PC-3 (cell line): ENCODE results near the gene NDFIP2. TPM values are rescaled to one million over a fixed set of nuclear protein-coding genes. Genes with fewer than 3 reads are reported as not detected.

ENCODE experiments used
- ATAC-seq: fragments of 200-7000 bp; cut with Tn5 transposase; 2 replicates; pipeline ENCODE4 v1.9.1; 2020; ENCODE audit warnings: mild to moderate bottlenecking, moderate library complexity
- BruUV-seq: library from RNA; stranded (reverse); fragments of 400-500 nt; replicated peaks from 2 replicates; lab custom pipeline; 2021; lab: Mats Ljungman, UMichigan
- CTCF ChIA-PET: fragments of 300-600 bp; sonication (Branson Sonifier 250); formaldehyde crosslinking; loops from one replicate; lab custom pipeline; 2022; ENCODE audit warnings: antibody characterized with exemption; lab: Charles Lee
- POLR2A ChIA-PET: fragments of 300-600 bp; sonication (Branson Sonifier 250); formaldehyde crosslinking; loops from one replicate; lab custom pipeline; 2022; ENCODE audit warnings: antibody characterized with exemption; ENCODE audit not compliant: unreplicated experiment; lab: Charles Lee
- DNase-seq: peaks from one replicate; pipeline ENCODE4 v3.0.0-alpha.2; 2015
- H2AFZ ChIP-seq: fragments of 300-600 bp; sonication (generic); 2 replicates; pipeline ENCODE4 v1.6.0; 2016; ENCODE audit warnings: antibody characterized with exemption, low read length
- H3F3A ChIP-seq: fragments of 300-600 bp; sonication (generic); one replicate; pipeline ENCODE4 v1.6.0; 2017; ENCODE audit warnings: antibody characterized with exemption, low read length, control low read depth, mild to moderate bottlenecking; ENCODE audit not compliant: unreplicated experiment
- H3K27ac ChIP-seq: fragments of 300-600 bp; sonication (generic); 2 replicates; pipeline ENCODE4 v1.5.1; 2016; ENCODE audit warnings: mild to moderate bottlenecking, low read length
- H3K27me3 ChIP-seq: fragments of 300-600 bp; sonication (generic); 2 replicates; pipeline ENCODE4 v1.6.1; 2016; ENCODE audit warnings: low read length, mixed read lengths
- H3K36me3 ChIP-seq: fragments of 300-600 bp; sonication (generic); 2 replicates; pipeline ENCODE4 v1.6.1; 2016; ENCODE audit warnings: low read depth, mixed run types, low read length, mixed read lengths
- H3K4me1 ChIP-seq: fragments of 300-600 bp; sonication (generic); 2 replicates; pipeline ENCODE4 v1.5.1; 2016; ENCODE audit warnings: low read length; ENCODE audit not compliant: insufficient read depth
- H3K4me2 ChIP-seq: fragments of 300-600 bp; sonication (generic); 2 replicates; pipeline ENCODE4 v1.6.0; 2016; ENCODE audit warnings: low read length
- H3K4me3 ChIP-seq: fragments of 300-600 bp; sonication (generic); 2 replicates; pipeline ENCODE4 v1.5.1; 2016; ENCODE audit warnings: mild to moderate bottlenecking, low read length, mixed read lengths
- H3K79me2 ChIP-seq: fragments of 300-600 bp; sonication (generic); 2 replicates; pipeline ENCODE4 v1.6.1; 2017; ENCODE audit warnings: low read length, mixed read lengths
- H3K9ac ChIP-seq: fragments of 300-600 bp; sonication (generic); 2 replicates; pipeline ENCODE4 v1.6.0; 2016; ENCODE audit warnings: mild to moderate bottlenecking, low read length
- H3K9me2 ChIP-seq: fragments of 300-600 bp; sonication (generic); replicated peaks from 2 replicates; pipeline ENCODE4 v1.6.1; 2016; ENCODE audit warnings: mixed run types, low read length, mixed read lengths
- H3K9me3 ChIP-seq: fragments of 300-600 bp; sonication (generic); 2 replicates; pipeline ENCODE4 v1.6.1; 2016; ENCODE audit warnings: low read length, mixed read lengths
- H4K20me1 ChIP-seq: fragments of 300-600 bp; sonication (generic); 2 replicates; pipeline ENCODE4 v1.6.1; 2016; ENCODE audit warnings: low read length, mixed read lengths
- EZH2 ChIP-seq: fragments of 300-600 bp; sonication (generic); IDR thresholded peaks from one replicate; pipeline ENCODE4 v1.6.1; 2017; ENCODE audit warnings: antibody characterized with exemption, mild to moderate bottlenecking, low read length; ENCODE audit not compliant: unreplicated experiment
- EZH2phosphoT487 ChIP-seq: fragments of 300-600 bp; sonication (generic); IDR thresholded peaks from 2 replicates; pipeline ENCODE4 v1.6.1; 2018; ENCODE audit warnings: mild to moderate bottlenecking, antibody characterized with exemption, low read length, borderline replicate concordance
- intact Hi-C: fragments of 100-400 bp; cut with micrococcal nuclease; formaldehyde crosslinking; loops from 2 replicates; pipeline ENCODE4 v1.9.0; 2023
- total RNA-seq: library from RNA; depleted of rRNA; stranded (reverse); fragments of >200 nt; gene quantifications from 2 replicates; pipeline ENCODE4 v1.2.3, GENCODE V29; 2014
- TF ChIP-seq, protein P1 (sequence below): fragments of 300-600 bp; sonication (generic); conservative IDR thresholded peaks from 2 replicates; pipeline ENCODE4 v1.5.1; 2017; ENCODE audit warnings: antibody characterized with exemption, low read depth, mild to moderate bottlenecking, low read length

Gene NDFIP2
- total RNA-seq, 1 experiment from 2014 or later, result 19.5 TPM

DNA sequence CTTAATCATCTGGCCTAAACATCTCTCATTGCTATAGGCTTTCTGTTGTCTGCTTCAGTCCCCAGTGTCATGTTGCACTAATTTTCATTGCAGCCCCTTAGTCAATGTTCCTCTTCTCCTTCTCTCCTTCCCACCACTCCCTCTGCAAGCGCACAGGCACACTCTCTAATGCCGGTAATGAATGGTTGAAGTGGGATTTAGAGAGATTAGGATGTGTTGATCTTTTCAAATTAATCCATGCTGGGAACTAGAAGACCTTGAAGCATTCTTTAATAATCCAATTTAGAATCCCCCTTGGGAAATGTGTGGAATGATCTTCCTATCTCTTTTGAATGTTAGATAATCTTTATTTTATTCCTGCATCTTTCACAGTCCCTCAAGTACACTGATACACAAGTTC lies 33.2 kb upstream of the NDFIP2 start:
- CTCF ChIA-PET, result no interaction called here

DNA sequence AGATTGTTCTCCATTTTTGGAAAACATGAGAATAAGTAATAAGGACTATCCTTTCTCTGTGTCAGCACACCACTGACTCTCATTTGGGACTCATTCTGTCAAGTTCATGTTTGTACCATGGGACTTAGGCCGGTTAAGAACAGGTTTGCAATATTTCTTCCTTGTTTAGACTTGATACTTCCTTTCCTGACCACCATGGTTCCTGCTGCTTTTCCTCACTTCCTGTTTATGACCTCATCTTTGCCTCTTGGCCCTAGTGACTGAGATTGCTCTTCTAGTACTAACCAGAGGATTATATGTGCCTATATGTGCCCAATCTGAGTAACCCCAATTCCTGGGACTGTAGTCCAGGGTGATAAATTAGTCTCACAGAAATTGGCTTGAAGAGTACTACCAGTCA lies 32.5 kb upstream of the NDFIP2 start:
- POLR2A ChIA-PET, result no interaction called here
- Histone ChIP-seq H3K9me3 (no peaks in the 10 kb centered on the region), H3K4me2 (no peak overlapping the region), H3K4me1 (peaks cover 9% of the 10 kb centered on the region), H3K9ac (no peak overlapping the region), H4K20me1 (no peaks in the 10 kb centered on the region), H3K79me2 (no peaks in the 10 kb centered on the region), H3K4me3 (no peak overlapping the region), H3K9me2 (no peaks in the 10 kb centered on the region), H3K27ac (no peak overlapping the region), H3F3A (no peaks in the 10 kb centered on the region), H2AFZ (no peak overlapping the region), H3K36me3 (no peaks in the 10 kb centered on the region), H3K27me3 (no peaks in the 10 kb centered on the region)
- intact Hi-C loops, result no loop called here
- no peak for TF ChIP-seq EZH2
- TF ChIP-seq EZH2phosphoT487, result no peak
- TF ChIP-seq, protein P1, sequence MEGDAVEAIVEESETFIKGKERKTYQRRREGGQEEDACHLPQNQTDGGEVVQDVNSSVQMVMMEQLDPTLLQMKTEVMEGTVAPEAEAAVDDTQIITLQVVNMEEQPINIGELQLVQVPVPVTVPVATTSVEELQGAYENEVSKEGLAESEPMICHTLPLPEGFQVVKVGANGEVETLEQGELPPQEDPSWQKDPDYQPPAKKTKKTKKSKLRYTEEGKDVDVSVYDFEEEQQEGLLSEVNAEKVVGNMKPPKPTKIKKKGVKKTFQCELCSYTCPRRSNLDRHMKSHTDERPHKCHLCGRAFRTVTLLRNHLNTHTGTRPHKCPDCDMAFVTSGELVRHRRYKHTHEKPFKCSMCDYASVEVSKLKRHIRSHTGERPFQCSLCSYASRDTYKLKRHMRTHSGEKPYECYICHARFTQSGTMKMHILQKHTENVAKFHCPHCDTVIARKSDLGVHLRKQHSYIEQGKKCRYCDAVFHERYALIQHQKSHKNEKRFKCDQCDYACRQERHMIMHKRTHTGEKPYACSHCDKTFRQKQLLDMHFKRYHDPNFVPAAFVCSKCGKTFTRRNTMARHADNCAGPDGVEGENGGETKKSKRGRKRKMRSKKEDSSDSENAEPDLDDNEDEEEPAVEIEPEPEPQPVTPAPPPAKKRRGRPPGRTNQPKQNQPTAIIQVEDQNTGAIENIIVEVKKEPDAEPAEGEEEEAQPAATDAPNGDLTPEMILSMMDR, result no peak
- BruUV-seq, result no TSS peak
- ATAC-seq, result no peak
- CTCF ChIA-PET, result no interaction called here
- DNase-seq, result no peak

More for the DNA sequence above, 33.2 kb upstream of the NDFIP2 start:
- no TSS peak for BruUV-seq
- POLR2A ChIA-PET, result no interaction called here
- Histone ChIP-seq H3K27ac (no peak overlapping the region), H2AFZ (no peak overlapping the region), H3K9me3 (no peaks in the 10 kb centered on the region), H3F3A (no peaks in the 10 kb centered on the region), H3K4me1 (peaks cover 9% of the 10 kb centered on the region), H3K4me3 (no peak overlapping the region), H3K79me2 (no peaks in the 10 kb centered on the region), H3K27me3 (no peaks in the 10 kb centered on the region), H3K36me3 (no peaks in the 10 kb centered on the region), H3K9me2 (no peaks in the 10 kb centered on the region), H4K20me1 (no peaks in the 10 kb centered on the region), H3K9ac (no peak overlapping the region), H3K4me2 (no peak overlapping the region)
- intact Hi-C loops, result no loop called here
- TF ChIP-seq, protein P1, result no peak
- TF ChIP-seq EZH2phosphoT487, result no peak
- no peak for TF ChIP-seq EZH2
- ATAC-seq (no peak), DNase-seq (no peak)

DNA sequence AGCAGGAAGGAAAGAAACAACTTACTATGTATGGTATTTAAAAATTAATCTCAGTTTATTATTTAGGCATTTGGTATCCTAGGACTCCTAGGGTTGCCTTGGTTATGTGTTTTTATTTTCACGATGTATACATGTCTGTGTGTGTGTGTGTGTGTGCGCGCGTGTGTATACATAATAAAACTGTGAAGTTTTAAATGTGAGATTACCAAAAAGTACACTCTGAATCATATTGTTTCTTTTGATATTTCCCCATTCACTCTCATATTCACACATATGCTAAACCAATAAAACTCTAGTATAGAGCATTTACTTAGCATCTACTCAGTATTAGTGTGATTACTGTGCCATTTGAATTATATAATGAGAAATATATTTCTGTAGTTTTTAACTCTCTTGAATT lies 30.8 kb upstream of the NDFIP2 start:
- intact Hi-C loops, result no loop called here
- CTCF ChIA-PET, result no interaction called here
- DNase-seq, result no peak
- Histone ChIP-seq H3K4me1 (peaks cover 9% of the 10 kb centered on the region), H3K4me3 (no peak overlapping the region), H3K9me2 (no peaks in the 10 kb centered on the region), H3K9ac (no peak overlapping the region), H3K4me2 (no peak overlapping the region), H2AFZ (no peak overlapping the region), H4K20me1 (no peaks in the 10 kb centered on the region), H3K27ac (no peak overlapping the region), H3K9me3 (no peaks in the 10 kb centered on the region), H3K36me3 (no peaks in the 10 kb centered on the region), H3K79me2 (no peaks in the 10 kb centered on the region), H3F3A (no peaks in the 10 kb centered on the region), H3K27me3 (no peaks in the 10 kb centered on the region)
- POLR2A ChIA-PET, result no interaction called here
- no TSS peak for BruUV-seq
- ATAC-seq, result no peak
- TF ChIP-seq EZH2 (no peak), EZH2phosphoT487 (no peak)
- TF ChIP-seq, protein P1, result no peak
